D721Med (cell line): ENCODE data around the gene LBHD2.

Experiments used
- DNase-seq: peaks from one replicate; pipeline ENCODE4 v3.0.0; 2011; ENCODE audit warnings: low spot score; ENCODE audit not compliant: insufficient read length
- FAIRE-seq: peaks from 2 replicates; lab custom pipeline; 2011; peaks lifted over from hg19 to GRCh38; lab: Jason Lieb, UNC
- CTCF ChIP-seq: IDR thresholded peaks from 2 replicates; pipeline ENCODE4 v1.5.1; 2012; ENCODE audit warnings: mild to moderate bottlenecking, control low read depth; ENCODE audit not compliant: insufficient read depth; ENCODE audit errors: missing control alignments

The LBHD2 gene

DNA sequence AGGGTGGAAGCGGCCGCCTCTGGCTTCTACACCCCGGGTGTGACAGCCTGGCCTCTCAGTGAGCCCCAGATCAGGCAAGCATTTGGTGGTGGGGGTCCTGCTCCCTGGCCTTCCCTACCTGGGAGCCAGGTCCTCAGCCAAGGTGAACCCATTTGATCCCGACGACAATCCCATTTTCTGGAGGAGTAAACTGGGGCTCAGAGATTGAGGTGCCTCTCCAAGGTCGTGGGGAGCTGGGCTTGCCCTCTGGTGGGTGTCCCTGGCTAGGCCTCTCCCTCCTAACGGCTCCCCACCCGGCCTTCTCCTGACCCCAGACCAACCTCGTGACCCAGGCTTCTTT, 7.8 kb downstream of the LBHD2 start:
- TF ChIP-seq CTCF = no peak
- FAIRE-seq (no peak), DNase-seq (no peak)

DNA sequence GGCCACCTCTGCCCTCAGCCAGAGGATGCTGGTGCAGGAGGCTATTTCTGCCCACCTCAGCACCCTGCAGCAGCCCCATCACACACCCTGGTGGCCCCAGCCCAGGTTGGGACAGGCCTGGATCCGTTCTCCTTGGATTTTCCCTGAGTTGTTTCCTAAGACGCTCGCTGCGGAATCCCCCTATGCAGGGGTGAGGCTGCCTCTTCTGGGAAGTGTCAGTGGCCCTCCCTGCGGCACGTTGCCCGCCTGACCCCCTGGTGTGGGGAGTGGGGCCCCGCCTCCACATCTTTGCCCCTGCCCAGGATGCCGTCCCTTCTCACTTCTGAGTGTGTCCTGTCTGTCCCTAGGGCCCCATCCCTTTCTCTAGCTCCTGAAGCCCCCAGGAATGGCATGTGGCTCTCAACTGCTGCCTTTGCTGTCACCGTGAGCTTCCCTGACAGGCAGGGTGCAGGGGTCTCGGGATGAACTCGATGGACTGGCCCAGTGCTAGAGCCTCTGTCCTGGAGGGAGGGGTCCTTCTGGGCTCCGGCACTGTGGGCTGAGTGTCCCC, 9.9 kb downstream of the LBHD2 start:
- DNase-seq (no peak), FAIRE-seq (no peak)
- TF ChIP-seq CTCF = no peak

DNA sequence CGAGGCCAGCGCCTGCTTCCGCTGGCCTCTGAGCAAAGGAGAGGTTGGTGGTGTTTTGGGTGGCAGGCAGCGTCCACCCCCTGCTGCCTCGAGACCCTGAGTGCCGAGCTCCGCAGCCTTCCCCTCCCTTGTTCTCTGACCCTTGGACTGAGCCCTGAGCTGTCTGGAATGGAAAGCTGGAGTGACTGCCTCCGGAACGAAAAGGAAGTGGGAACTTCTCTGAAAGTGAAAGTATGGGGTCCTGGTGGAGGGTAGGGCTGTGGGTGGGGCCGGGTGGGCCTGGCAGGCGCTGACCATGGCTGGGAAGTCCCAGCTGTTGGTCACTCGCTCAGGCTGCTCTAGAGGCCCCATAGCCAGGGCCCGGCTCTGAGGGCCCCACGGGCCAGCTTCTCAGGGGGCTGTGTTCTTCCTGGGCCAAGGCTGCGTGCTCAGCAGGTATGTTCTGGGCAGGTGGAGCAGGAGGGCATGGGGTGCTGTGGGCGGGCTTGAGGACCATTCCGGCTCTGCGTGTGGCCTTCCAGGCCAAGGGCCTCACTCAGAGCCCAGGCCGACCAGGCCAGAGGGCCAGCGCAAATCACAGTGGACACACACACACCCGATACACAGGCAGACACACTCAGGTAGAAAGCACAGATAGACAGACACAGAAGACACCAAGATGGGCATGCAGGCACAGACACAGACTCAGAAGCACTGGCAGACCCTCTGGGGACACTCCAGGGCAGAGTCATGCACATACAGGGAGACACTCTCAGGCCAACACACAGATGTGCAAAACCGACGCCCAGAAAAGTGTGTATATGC, 10.6 kb downstream of the LBHD2 start, which contains the start of gene EXOC3L4:
Gene EXOC3L4 (plus strand): TSS at position 320 of the 804 bp plus-strand sequence. CDS start 5,495 bp downstream, outside the sequence.
- FAIRE-seq (no peak), DNase-seq (no peak)
- no peak for TF ChIP-seq CTCF

DNA sequence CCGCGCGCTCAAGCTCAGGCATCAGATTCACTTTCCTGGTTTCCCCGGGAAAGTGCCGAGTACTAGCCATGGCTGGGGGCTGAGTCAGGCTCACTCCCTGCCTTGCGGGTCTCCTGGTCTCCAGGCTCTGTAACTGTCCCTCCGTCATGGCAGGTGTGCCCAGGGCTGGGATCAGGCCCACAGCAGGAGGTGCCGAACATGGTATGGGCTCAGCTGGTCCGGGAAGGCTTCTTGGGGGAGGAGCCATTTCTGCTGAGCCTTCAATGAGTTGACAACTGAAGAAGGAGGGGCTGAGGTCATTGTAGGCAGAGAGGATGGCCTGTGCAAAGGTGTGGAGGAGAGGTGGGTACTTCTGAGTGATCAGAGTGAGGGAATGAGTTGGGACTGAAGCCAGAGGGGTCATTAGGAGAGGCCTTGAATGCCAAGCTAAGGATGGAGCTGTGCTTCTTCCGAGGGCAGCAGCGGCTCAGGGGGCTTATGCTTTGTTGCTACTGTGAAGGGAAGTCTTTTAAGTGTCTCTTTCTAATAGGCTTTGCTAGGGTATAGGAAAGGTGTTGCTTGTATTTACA, 11.3 kb downstream of the LBHD2 start:
- TF ChIP-seq CTCF = no peak
- no peak for FAIRE-seq
- DNase-seq = no peak

DNA sequence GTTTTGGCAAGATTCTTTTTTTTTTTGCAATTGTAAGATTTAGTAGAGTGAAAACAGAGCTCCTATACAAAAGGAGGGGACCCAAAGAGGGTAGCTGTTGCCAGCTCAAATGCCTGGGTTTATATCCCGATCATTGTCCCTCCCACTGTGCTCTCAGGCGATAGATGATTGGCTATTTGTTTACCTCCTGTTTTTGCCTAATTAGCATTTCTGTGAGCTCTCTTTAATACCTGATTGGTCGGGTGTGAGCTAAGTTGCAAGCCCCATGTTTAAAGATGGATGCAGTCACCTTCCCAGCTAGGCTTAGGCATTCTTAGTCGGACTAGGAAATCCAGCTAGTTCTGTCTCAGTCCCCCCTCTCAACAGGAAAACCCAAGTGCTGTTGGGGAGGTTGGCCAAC, 12.4 kb downstream of the LBHD2 start:
- no peak for TF ChIP-seq CTCF
- DNase-seq (no peak), FAIRE-seq (no peak)

GRCh38 chr14:103097244-103097993, 13.4 kb downstream of the LBHD2 start:
- DNase-seq = no peak
- no peak for FAIRE-seq
- TF ChIP-seq CTCF = no peak
